ENCODE results near the gene NFIX. TPM values are rescaled to one million over a fixed set of nuclear protein-coding genes. Genes with fewer than 3 reads are reported as not detected.

The NFIX gene
- polyA plus RNA-seq, 1 donor (not counting 4 experiments of a cell fraction or from before 2014, with no cell fraction given): 5.2 TPM

DNA sequence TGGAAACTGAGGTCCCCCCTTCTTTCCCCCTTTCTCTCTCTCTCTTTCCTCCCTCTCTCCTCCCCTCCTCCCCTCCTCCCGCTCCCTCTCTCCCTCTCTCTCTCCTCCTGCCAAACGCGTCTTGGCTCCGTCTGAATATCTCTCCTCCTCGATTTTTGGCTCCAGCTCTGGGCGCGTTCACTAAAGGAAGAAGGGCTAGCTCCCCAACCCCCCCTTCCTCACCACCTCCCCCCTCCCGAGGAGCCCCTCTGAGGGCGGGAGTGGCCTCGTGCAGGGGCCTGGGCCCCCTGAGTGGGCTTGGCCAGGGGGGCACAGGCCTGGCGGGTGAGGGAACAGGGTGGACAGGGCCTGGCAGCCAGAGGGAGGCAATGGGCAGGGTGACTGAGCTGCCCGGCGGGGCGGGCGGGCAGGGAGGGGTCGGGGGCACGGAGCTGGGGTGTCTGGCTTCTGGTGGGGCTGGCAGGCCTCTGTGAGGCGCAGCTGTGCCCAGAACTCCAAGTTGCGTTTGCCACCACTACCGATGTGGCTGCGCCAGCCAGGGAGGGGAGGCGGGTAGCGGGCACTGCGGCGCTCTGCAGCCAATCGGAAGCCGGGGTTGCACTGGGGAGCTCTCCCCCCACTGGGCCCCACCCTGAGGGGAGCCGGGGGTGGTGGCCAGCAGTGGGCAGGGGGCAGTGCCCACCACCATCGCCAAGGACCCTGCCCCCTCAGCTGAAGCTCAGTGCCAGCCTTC is 7.1 kb downstream of the NFIX start:
- H3K4me1 ChIP-seq (ENCODE audit: control insufficient read depth, extremely low read depth, insufficient read depth, low read length): peaks cover 74% of the 10 kb centered on the region
- peaks cover 0 to 9% of the 10 kb centered on the region in 2 experiments for H3K36me3 ChIP-seq (ENCODE audit: control insufficient read depth in 2 of 2, extremely low read depth in 1 of 2, insufficient read depth in 2 of 2, low read length in 2 of 2)
- DNase-seq (ENCODE audit: low read depth, low spot score) (no peak), FAIRE-seq (no peak)
- H4K20me1 ChIP-seq (ENCODE audit: control insufficient read depth, extremely low read depth, insufficient read depth, low read length): no peaks in the 10 kb centered on the region
- no peak overlapping the region for H2AFZ ChIP-seq (ENCODE audit: control insufficient read depth, low read length)
- dilution Hi-C loops (cut with MboI; ENCODE audit: extremely low pct_ligation_motif_present, low sequenced_read_pairs): no loop called here
- H3K9me1 ChIP-seq (ENCODE audit: control insufficient read depth, extremely low read depth, insufficient read depth, low read length): no peaks in the 10 kb centered on the region
- H3K27me3 ChIP-seq (ENCODE audit: control insufficient read depth, extremely low read depth, insufficient read depth, low read length): no peaks in the 10 kb centered on the region
- TF ChIP-seq, protein P1, sequence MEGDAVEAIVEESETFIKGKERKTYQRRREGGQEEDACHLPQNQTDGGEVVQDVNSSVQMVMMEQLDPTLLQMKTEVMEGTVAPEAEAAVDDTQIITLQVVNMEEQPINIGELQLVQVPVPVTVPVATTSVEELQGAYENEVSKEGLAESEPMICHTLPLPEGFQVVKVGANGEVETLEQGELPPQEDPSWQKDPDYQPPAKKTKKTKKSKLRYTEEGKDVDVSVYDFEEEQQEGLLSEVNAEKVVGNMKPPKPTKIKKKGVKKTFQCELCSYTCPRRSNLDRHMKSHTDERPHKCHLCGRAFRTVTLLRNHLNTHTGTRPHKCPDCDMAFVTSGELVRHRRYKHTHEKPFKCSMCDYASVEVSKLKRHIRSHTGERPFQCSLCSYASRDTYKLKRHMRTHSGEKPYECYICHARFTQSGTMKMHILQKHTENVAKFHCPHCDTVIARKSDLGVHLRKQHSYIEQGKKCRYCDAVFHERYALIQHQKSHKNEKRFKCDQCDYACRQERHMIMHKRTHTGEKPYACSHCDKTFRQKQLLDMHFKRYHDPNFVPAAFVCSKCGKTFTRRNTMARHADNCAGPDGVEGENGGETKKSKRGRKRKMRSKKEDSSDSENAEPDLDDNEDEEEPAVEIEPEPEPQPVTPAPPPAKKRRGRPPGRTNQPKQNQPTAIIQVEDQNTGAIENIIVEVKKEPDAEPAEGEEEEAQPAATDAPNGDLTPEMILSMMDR (optimal IDR thresholded peaks at IDR 0.05 in 1 of 3, IDR thresholded peaks at IDR 0.05 in 1 of 3, conservative IDR thresholded peaks at IDR 0.05 in 1 of 3; ENCODE audit: extremely low read depth in 1 of 3, insufficient read depth in 2 of 3, low read length in 3 of 3): no peak
- no peak for TF ChIP-seq EZH2 (IDR thresholded peaks at IDR 0.05; ENCODE audit: low read length)
- H3K27ac ChIP-seq (ENCODE audit: control insufficient read depth, insufficient read depth, low read length): peak overlapping the region; percentile 1
- H3K9ac ChIP-seq (ENCODE audit: control insufficient read depth, extremely low read depth, insufficient read depth, low read length): peak overlapping the region; percentile 73
- peak overlapping the region in 1 of 3 experiments; percentile 47 for H3K4me3 ChIP-seq (ENCODE audit: control insufficient read depth in 2 of 3, extremely low read depth in 1 of 3, insufficient read depth in 2 of 3, low read depth in 1 of 3, low read length in 3 of 3)
- peaks cover 71% of the 10 kb centered on the region for H3K79me2 ChIP-seq (ENCODE audit: control insufficient read depth, insufficient read depth, low read length)
- peak overlapping the region; percentile 76 for H3K4me2 ChIP-seq (ENCODE audit: control insufficient read depth, extremely low read depth, insufficient read depth, low read depth, low read length)
- H3K9me3 ChIP-seq (ENCODE audit: control insufficient read depth, low read depth, low read length): no peaks in the 10 kb centered on the region

DNA sequence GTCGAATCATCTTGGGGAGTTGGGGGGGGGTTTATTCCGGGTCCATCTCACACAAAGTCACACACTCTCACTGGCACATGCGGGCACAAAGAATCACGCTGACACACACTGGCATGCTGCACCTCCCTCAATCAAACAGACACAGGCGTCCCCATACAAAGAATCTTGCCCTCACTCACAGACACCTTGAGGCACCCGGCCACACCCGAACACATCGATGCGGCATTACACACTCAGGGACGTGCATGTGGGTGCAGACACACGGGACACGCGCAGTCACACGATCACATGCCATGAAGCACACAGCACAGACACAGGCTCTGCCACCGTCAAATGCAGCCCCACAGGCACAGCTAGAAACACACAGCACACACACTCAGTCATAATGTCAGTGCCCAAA is 7.8 kb downstream of the NFIX start:
- FAIRE-seq (peak; percentile 17), DNase-seq (ENCODE audit: low read depth, low spot score) (no peak)
- TF ChIP-seq, protein P1 (optimal IDR thresholded peaks at IDR 0.05 in 1 of 3, IDR thresholded peaks at IDR 0.05 in 1 of 3, conservative IDR thresholded peaks at IDR 0.05 in 1 of 3; ENCODE audit: extremely low read depth in 1 of 3, insufficient read depth in 2 of 3, low read length in 3 of 3): no peak
- TF ChIP-seq EZH2 (IDR thresholded peaks at IDR 0.05; ENCODE audit: low read length): no peak
- Histone ChIP-seq H3K9me1 (ENCODE audit: control insufficient read depth, extremely low read depth, insufficient read depth, low read length) (no peaks in the 10 kb centered on the region), H3K9ac (ENCODE audit: control insufficient read depth, extremely low read depth, insufficient read depth, low read length) (peak overlapping the region; percentile 51), H4K20me1 (ENCODE audit: control insufficient read depth, extremely low read depth, insufficient read depth, low read length) (no peaks in the 10 kb centered on the region), H3K27ac (ENCODE audit: control insufficient read depth, insufficient read depth, low read length) (no peak overlapping the region), H3K9me3 (ENCODE audit: control insufficient read depth, low read depth, low read length) (no peaks in the 10 kb centered on the region), H3K4me1 (ENCODE audit: control insufficient read depth, extremely low read depth, insufficient read depth, low read length) (peaks cover 74% of the 10 kb centered on the region), H3K4me2 (ENCODE audit: control insufficient read depth, extremely low read depth, insufficient read depth, low read depth, low read length) (peak overlapping the region; percentile 76), H3K4me3 (ENCODE audit: control insufficient read depth in 2 of 3, extremely low read depth in 1 of 3, insufficient read depth in 2 of 3, low read depth in 1 of 3, low read length in 3 of 3) (no peak overlapping the region), H3K79me2 (ENCODE audit: control insufficient read depth, insufficient read depth, low read length) (peaks cover 66% of the 10 kb centered on the region), H2AFZ (ENCODE audit: control insufficient read depth, low read length) (no peak overlapping the region), H3K36me3 (ENCODE audit: control insufficient read depth in 2 of 2, extremely low read depth in 1 of 2, insufficient read depth in 2 of 2, low read length in 2 of 2) (peaks cover 0 to 9% of the 10 kb centered on the region in 2 experiments), H3K27me3 (ENCODE audit: control insufficient read depth, extremely low read depth, insufficient read depth, low read length) (no peaks in the 10 kb centered on the region)
- dilution Hi-C loops (cut with MboI; ENCODE audit: extremely low pct_ligation_motif_present, low sequenced_read_pairs): no loop called here
